ENCODE measurements around the gene KDELR3.

Gene KDELR3

GRCh38 chr22:38513063-38513462 is 45.2 kb downstream of the KDELR3 start (continued):
- TF ChIP-seq PRDM10 (tag by site-specific recombination; IDR thresholded peaks at IDR 0.05) (no peak), ZNF148 (tag by site-specific recombination; IDR thresholded peaks at IDR 0.05; ENCODE audit: borderline replicate concordance) (no peak), KLF8 (tag by site-specific recombination; IDR thresholded peaks at IDR 0.05) (peak; percentile 62; the same call in 1 of the 2 replicates), ZNF518A (tag by site-specific recombination; conservative IDR thresholded peaks at IDR 0.05; ENCODE audit: low read depth) (no peak), ZBTB48 (tag by site-specific recombination; IDR thresholded peaks at IDR 0.05) (no peak), ZIC2 (tag by site-specific recombination; IDR thresholded peaks at IDR 0.05) (peak; percentile 80)

- H3K4me3 ChIP-seq (ENCODE audit: low read depth, low read length) = no peak overlapping the region
- CTCF ChIA-PET = interaction anchor here (0.7 to 1.0 kb wide), 5 partner anchors 104 to 999 kb away, joined by 3 to 6 read pairs (median 3); no protein-coding TSS in a partner anchor
- H3K4me1 ChIP-seq (ENCODE audit: control insufficient read depth, insufficient read depth, low read length) = no peaks in the 10 kb centered on the region
- 0 out of 2 replicates have a peak, but pooled peaks have one; percentile 30 for TF ChIP-seq KLF1 (tag by site-specific recombination; IDR thresholded peaks at IDR 0.05)
- no peak for TF ChIP-seq ZNF664 (tag by site-specific recombination; IDR thresholded peaks at IDR 0.05)
- no peak overlapping the region for H3K27ac ChIP-seq (ENCODE audit: extremely low read depth, low read depth, low read length)
- POLR2A ChIA-PET = interaction anchor here (0.6 to 0.7 kb wide), 3 partner anchors 96 to 163 kb away, joined by 3 to 4 read pairs (median 3); no protein-coding TSS in a partner anchor
- H3K36me3 ChIP-seq (ENCODE audit: control insufficient read depth in 2 of 2, insufficient read depth in 1 of 2, low read length in 2 of 2) = no peaks in the 10 kb centered on the region
- H3K9me3 ChIP-seq (ENCODE audit: control insufficient read depth, insufficient read depth, low read depth, low read length) = no peaks in the 10 kb centered on the region
Observed at GRCh38 chr22:38518620-38519019, 50.7 kb downstream of the KDELR3 start.

- Histone ChIP-seq H3K4me1 (ENCODE audit: control insufficient read depth, insufficient read depth, low read length) (no peaks in the 10 kb centered on the region), H3K4me3 (ENCODE audit: low read depth, low read length) (no peak overlapping the region), H3K27ac (ENCODE audit: extremely low read depth, low read depth, low read length) (no peak overlapping the region), H3K36me3 (ENCODE audit: control insufficient read depth in 2 of 2, insufficient read depth in 1 of 2, low read length in 2 of 2) (no peaks in the 10 kb centered on the region), H3K9me3 (ENCODE audit: control insufficient read depth, insufficient read depth, low read depth, low read length) (no peaks in the 10 kb centered on the region)
- CTCF ChIA-PET = no interaction called here
- TF ChIP-seq PRDM1 (tag by site-specific recombination; IDR thresholded peaks at IDR 0.05) (peak; percentile 93), ZSCAN4 (tag by site-specific recombination; IDR thresholded peaks at IDR 0.05) (no peak)
- POLR2A ChIA-PET = no interaction called here
Observed at GRCh38 chr22:38519453-38520250, 51.8 kb downstream of the KDELR3 start.

Measured in HEK293 (cell line).